C4-2B (cell line): ENCODE data around the gene BTBD3.

Experiments used
- CTCF ChIP-seq: fragments of 450-650 bp; conservative IDR thresholded peaks from 2 replicates; pipeline ENCODE4 v1.5.1; 2017; ENCODE audit warnings: mild to moderate bottlenecking
- ZFX ChIP-seq: fragments of 450-650 bp; IDR thresholded peaks from 2 replicates; pipeline ENCODE4 v1.6.1; 2017

DNA sequence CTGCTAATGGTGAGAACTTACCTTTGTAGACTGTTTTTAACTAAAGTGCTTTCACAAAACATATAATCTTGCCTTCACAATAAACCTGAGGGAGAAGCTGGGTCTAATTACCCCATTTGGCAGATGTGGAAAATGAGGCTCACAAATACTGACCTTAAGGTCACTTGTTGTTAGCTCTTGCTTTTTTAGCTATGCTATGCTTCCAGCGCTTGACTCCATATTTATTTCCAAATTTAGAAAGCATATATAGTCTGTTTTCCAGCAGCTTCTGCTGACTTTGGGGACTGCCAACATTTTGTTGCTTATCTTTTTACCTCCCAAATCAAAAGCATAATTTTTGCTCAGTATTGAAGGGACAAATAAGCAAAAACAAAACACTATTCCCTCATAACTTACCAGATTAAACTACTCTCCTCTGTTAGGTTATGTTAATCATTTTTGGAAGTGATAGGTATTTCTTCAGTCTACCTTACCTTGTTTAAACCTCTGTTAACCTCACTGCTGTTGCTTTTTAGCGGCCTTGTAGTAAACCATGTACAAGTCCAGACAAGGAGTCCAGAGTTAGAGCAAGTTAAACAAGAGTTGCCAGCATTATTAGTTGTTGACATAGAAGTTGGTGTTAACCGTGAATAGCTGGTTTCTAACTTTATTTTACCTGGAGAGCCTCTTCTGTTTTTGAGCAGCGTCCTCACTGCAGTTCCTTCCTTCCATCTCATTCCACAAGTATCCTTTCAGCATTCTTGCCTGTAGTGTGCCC is 4.9 kb upstream of the BTBD3 start:
- TF ChIP-seq CTCF (peak; percentile 27), ZFX (no peak)
